Fibroblast of pulmonary artery (primary cell): Measurements from ENCODE around the gene CACNA1D.

ENCODE experiments used
- DNase-seq: peaks from one replicate; pipeline ENCODE4 v3.0.0-alpha.2; 2010; ENCODE audit warnings: low read depth
- H3K4me3 ChIP-seq: replicated peaks from 2 replicates; pipeline ENCODE4 v1.5.1; 2011; ENCODE audit warnings: low read depth, mild to moderate bottlenecking, control low read depth, low read length, moderate library complexity
- TF ChIP-seq, protein P1 (sequence below): IDR thresholded peaks from 2 replicates; pipeline ENCODE4 v1.5.1; 2011; ENCODE audit warnings: mild to moderate bottlenecking, control low read depth, low read length, inconsistent platforms; ENCODE audit errors: missing control alignments

Gene CACNA1D

DNA sequence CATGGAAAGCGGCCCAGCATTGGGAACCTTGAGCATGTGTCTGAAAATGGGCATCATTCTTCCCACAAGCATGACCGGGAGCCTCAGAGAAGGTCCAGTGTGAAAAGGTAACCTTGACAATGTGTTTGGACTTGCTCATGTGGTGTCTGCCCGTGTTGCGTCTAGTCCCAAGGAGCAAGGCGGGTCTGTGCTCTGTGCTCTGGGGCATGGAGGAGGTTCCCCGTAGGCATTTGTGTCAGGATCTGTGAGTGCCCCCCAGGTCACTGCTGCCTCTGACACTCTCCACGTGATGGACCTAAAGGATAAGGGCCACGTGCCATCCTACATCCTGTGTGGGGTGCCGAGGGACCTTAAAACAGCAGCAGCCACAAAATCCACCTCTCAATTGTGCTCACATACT, 306.9 kb downstream of the CACNA1D start:
- TF ChIP-seq, protein P1, sequence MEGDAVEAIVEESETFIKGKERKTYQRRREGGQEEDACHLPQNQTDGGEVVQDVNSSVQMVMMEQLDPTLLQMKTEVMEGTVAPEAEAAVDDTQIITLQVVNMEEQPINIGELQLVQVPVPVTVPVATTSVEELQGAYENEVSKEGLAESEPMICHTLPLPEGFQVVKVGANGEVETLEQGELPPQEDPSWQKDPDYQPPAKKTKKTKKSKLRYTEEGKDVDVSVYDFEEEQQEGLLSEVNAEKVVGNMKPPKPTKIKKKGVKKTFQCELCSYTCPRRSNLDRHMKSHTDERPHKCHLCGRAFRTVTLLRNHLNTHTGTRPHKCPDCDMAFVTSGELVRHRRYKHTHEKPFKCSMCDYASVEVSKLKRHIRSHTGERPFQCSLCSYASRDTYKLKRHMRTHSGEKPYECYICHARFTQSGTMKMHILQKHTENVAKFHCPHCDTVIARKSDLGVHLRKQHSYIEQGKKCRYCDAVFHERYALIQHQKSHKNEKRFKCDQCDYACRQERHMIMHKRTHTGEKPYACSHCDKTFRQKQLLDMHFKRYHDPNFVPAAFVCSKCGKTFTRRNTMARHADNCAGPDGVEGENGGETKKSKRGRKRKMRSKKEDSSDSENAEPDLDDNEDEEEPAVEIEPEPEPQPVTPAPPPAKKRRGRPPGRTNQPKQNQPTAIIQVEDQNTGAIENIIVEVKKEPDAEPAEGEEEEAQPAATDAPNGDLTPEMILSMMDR: no peak
- DNase-seq: no peak

DNA sequence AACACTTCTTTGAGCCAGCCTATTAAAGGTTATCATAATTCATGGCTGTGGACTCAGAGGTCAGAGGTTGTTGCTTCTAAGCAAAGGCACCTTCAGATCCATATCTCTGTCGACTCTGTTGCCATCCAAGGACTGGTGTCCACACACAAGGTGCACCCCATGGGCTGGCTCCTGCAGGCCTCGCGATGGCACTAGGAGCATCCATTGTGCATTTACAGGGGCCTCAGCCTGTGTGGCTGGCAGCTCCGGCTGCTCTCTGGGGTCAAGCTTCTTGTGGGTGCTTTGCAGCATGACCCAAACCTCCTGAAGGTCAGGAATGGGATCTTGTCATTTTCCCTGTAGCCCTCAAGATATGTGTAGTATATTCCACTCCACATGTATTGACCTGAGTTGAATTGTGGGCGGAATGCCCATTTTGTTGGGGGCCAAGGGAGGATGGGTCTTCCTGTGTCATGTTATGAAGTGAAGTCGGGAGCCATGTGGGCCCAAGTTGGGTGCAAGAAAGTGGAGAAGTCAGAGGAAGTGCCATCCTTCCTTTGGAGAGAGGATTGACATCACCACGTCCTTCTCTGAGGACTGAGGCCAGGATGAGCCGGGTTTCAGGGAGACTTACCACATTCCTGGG, 308.0 kb downstream of the CACNA1D start:
- DNase-seq: no peak
- H3K4me3 ChIP-seq: no peak overlapping the region
- TF ChIP-seq, protein P1: no peak

More for the DNA sequence above, 306.9 kb downstream of the CACNA1D start:
- H3K4me3 ChIP-seq: no peak overlapping the region

DNA sequence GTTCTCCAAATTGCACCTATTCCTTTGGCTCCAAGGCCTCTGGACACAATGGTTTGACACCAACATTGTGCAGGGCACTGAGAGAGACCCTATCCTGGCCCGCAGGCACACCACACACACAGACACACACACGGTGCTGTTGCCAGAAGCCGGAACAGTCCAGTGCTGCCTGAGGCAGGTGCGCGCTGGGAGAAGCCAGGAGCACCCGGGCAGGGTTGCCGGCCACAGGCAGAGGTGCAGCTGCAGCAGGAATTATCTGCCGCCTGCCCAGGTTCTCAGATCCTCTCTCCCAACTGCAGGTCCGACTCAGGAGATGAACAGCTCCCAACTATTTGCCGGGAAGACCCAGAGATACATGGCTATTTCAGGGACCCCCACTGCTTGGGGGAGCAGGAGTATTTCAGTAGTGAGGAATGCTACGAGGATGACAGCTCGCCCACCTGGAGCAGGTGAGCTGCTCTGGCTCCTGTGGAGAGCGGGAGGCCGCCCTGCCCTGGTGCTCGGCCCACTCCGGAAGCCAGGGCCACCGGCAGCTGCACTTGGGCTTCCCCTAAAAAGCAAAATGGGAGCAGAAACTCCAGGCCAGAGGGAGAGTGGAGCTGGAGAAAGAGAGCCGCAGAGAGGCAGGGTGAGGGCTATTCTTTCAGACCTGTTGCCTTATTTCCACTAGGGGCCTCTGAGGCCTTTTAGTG, 308.9 kb downstream of the CACNA1D start:
- no peak for DNase-seq
- H3K4me3 ChIP-seq: no peak overlapping the region
- TF ChIP-seq, protein P1: no peak

DNA sequence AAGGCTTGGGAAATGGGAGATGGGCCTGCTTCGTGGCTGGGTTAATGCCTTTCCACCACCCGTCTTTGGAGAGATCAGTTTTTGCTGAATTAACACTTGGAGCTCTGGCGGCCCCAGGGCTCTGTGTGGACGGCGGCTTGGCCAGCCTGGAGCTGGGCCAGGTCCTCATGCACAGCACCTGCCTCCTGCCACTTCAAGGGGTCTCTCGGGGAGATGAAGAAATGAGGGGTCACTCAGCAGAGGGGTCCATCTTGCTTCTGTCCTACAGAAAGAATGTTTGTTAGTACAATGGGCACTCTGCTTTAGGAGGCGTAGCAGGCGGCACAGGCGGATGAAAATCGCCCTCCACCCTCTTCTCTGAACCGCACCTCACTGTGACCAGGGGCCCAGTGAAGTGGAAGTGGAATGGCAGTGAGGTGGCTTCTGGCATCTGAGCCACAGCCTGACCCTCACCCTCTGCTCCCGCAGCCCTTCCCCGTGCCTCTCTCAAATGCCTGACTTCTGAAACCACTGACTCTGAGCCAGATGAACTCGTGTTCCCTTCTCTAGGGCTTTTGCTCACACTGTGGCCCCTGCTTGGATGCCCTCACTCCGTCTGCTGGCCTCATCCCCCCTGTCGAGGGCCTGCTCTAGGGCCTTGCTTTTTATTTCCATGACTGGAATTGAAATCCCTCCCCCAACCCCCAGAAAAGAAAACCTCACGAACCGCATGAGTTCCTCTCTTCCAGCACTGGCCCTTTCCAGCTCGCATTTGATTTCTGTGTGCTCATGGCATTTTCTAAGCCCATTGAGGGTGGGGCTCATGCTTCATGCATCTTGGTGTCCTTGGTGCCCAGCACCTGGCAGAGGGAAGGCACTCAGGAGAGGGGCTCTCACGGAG, 309.6 kb downstream of the CACNA1D start:
- no peak overlapping the region for H3K4me3 ChIP-seq
- TF ChIP-seq, protein P1: no peak
- DNase-seq: no peak

DNA sequence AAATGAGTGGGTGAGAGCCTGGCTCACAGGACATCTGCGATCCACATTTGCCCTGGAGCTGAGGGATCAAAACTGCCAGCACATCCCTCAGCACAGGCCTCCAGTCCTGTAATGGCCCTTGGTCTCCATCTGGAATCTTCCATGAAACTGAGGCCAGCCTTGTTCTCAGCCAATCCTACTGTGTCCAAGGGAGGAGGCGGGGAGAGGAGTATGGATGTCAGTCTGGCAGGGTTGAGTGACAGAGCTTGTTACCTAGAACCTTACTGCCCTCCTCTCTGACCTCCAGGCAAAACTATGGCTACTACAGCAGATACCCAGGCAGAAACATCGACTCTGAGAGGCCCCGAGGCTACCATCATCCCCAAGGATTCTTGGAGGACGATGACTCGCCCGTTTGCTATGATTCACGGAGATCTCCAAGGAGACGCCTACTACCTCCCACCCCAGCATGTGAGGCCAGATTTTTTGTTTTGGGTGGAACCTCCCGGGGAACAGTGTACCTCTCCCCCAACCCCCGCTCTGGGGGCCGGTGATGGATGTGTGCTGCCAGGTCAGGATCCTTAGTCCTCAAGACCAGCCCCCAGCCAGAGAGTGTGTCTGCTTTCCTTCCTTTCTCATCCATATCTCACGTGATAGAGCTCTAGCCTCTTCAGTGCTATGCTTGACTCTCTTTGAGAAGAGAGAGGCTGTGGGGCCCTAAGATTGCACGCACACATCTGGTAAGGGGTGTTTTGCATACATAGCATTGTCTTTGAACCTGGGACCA, 310.5 kb downstream of the CACNA1D start:
- peak; percentile 55 for DNase-seq
- H3K4me3 ChIP-seq: no peak overlapping the region
- TF ChIP-seq, protein P1: no peak

GRCh38 chr3:53805463-53806159, 311.2 kb downstream of the CACNA1D start:
- TF ChIP-seq, protein P1: no peak
- H3K4me3 ChIP-seq: no peak overlapping the region
- DNase-seq: no peak
